ELF-1 (cell line): ENCODE measurements around the gene TBX5.

Experiments used
- DNase-seq: peaks from one replicate; pipeline ENCODE4 v3.0.0-alpha.2; 2016; ENCODE audit warnings: low read depth, low spot score

The TBX5 gene

DNA sequence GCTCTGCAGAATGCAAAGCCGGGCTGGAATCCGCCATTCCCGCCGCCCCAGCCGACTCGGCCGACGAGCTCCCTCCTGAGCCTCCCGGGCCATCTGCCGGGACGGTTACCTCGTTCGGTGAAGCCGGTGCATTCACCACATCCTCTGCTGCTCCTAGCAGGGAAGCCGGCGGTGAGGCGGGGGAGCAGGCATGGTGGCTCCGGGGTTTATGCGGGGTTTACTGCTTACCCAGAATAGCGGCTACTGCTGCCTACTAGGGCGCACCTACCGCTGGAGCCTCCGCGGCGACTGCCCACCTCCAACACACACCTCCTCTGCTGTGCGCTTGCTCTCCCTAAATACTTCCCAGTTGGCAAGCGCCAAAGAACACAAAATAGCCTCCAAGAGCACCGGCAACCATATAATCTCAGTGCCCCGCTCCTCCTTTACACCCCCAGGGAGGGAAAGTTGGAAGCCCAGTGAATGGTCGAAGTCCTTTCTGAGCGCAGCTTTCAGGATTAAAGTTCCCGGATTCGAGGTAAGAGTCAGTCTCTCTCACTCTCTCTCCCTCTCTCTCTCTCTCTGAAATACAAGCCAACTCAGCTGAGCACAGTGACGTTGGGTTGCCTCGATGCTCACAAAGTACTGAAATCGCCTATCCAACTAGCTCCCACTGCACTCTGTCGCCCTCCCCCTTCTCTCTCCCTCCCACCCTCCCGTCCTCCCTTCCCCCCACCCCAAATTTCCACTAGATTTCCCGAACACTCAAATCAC lies at the start of gene TBX5:
TSS of gene TBX5 (minus strand) at position 626 of the 753 bp plus-strand sequence. CDS start 2,246 bp downstream, outside the sequence.
- DNase-seq: peak; percentile 62

DNA sequence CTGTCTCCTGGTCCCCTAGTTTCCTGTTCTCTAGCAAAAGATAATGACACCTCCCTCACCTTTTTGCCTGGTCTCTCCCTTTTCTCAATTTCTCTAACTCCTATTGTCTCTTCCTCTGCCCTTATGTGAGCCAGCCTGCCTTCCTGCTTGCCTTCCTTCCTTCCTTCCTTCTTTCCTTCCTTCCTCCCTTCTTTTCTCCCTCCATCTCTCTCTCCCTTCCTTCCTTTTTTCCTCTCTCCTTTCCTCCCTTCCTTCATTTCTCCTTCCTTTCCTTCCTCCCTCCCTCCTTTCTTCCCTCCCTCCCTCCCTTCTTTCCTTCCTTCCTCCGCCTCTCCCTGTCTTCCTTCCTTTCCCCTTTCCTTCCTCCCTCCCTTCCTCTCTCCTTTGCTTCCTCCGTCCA lies 45.7 kb upstream of the TBX5 start:
- no peak for DNase-seq

DNA sequence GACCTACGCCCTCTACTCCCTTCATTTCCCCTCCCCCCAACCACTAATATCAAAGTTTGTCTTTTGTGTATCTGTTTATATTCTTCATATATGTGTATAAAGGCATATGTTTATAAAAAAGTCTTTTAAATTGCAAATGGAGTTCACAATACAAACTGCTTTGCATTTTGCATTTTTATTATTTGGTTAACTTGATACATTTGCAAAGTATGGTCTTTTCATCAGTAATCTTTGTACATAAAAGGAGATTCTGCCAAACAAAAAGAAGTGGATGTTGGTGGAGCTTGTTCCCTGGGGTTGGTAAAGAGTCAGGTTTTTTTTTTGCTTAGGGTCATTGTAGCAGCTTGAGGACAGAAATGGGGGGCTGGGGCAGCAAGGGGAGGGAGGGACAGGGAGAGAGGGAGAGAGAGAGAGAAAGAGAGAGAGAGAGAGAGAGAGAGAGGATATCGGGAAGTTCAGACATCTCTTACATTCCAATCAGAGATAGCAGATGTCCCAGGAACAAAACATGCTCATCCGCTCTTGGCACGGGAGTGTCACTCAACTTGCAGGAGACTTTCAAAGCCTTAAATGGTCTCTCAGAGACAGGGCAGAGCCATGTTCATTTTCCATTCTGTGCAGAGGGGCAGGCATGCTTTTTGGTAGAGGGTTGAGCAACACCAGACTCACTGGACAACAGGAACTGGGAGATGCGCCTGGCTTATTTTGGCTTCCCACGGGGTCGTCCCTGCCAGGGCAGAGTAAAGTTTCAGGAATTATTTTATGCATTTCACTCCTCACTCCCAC lies 44.8 kb upstream of the TBX5 start:
- peak; percentile 5 for DNase-seq

DNA sequence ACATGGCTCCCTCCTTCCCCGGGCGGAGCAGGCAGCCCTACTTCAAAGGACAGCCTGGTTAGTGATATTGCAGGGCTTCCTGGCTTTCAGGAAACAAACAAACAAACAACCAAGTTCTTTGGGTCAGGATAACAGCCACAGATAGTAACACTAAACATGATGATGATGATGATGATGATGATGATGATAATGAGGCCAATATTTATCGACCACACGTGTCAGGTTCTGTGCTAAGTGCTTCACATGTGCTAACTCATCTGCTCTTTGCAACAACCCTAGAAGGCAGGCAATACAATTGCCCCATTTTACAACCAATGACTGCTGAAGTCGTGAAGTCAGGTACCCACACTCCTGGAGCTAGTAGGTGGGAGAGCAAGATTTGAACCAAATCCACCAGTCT lies 44.1 kb upstream of the TBX5 start:
- DNase-seq: peak; percentile 5

DNA sequence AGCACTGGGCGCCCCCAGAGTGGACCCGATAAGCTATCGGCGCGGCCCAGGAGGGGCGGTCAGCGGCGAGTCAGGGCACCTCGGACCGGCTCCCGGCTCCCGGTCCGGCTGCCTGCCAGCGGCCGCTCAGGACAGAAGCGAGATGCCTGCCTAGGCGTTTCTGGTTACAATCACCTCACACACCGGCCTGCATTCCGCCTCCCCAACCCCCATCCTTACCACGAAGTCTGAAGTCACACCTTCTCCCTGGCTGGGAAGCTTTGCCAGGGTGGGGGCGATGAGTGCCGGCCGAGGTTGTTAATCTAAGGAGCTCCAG lies 42.6 kb upstream of the TBX5 start:
- peak; percentile 49 for DNase-seq

DNA sequence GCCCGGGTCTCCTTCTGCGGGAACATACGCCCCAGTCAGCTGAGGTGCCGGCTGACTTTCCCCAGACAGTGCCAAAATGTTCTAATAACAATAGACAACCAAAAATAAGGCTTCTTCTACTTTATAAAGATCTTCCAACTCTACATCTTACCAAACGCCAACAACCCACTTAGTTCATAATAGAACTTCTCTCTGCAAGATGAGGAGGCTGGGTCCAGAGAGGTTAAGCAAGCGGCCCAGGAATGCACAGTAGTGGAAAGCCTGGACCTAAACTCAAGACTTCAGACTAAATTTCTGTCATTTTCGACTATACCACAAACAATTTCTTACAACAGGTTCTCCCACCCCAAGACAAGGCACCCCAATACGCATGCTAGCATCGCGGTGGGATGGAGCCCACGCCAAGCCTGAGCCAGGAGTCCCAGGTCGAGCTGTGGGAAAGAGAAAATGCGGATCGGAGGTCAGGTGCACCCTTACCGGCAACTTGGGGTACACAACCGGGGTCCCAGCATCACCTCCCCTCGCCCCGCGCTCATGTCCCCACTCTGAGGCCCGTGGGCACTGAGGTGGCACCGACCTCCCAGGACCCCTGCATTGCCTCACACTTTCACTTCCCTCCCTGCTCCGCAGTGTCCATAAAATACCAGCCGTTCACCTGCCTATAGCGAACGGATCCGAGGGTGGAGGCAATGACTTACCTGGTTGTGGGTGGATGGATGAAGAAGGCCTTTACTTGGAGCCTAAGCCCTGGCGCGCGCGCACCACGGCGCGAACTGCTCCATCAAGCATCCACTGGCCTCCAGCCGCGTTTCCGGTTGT lies 42.1 kb upstream of the TBX5 start:
- no peak for DNase-seq

DNA sequence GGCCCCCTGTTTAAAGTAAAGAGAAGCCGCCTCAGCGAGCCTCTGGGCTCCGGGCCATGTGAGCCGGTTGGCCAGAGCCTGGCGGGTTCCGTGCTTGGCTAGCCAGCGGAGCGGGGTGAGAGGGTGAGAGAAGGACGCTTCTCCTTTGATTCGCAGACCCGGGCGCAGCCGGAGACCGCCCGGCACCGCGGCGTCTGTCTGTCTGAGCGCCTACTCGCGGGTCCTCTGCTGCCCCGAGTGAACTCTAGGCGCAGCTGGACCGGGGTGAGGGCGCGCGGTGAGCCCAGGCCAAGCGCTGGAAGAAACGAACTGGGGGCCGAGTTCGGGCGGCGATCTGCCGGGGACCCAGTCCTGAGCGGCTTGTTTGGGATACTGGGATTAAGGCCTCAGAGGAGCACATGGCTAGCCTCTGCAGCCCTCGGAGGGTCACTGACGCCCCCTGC lies 41.4 kb upstream of the TBX5 start:
- DNase-seq: peak; percentile 59

DNA sequence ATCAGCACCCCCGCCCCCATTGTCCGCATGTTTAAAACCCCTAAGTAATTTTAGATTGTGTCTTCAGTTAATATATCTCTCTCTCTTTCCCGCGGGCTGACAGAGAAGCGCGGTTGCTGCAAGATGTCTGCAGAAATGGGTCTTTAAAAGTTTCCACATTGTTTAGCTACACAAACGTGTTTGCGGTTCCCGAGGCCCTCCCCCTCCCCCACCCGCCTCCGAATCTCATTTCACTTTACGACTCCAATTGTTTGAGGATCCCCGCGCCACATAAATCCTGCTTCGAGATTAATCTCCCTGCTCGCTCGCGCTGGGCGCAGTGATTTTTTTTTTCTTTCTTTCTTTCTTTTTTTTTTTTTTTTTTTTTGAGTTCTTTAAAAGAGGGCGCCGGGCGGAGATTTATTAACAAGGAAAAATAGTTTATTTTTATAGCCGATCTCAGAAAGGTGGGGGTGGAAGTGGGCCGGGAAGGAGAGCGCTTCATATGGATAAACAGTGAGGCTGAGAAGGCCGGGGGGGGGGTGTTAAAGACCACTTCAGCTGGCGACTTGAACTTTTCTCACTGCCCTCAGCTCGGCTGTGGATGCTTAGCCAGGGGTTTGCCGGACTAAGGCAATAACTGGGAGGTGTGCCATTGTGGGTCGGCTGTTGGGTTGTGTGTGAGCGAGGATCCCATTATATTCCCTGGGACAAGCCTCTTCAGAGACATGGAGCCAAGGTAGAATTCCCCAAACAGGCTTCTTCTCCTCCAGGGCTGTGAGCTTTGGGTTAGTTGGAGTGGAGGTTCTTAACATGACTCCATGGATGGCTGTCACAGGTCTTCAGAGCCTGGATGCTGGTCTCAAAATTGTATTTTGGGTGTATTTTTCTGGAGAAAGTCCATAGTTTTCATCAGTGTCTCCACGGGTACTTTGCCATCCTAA lies 39.7 kb upstream of the TBX5 start:
- peak; percentile 4 for DNase-seq

DNA sequence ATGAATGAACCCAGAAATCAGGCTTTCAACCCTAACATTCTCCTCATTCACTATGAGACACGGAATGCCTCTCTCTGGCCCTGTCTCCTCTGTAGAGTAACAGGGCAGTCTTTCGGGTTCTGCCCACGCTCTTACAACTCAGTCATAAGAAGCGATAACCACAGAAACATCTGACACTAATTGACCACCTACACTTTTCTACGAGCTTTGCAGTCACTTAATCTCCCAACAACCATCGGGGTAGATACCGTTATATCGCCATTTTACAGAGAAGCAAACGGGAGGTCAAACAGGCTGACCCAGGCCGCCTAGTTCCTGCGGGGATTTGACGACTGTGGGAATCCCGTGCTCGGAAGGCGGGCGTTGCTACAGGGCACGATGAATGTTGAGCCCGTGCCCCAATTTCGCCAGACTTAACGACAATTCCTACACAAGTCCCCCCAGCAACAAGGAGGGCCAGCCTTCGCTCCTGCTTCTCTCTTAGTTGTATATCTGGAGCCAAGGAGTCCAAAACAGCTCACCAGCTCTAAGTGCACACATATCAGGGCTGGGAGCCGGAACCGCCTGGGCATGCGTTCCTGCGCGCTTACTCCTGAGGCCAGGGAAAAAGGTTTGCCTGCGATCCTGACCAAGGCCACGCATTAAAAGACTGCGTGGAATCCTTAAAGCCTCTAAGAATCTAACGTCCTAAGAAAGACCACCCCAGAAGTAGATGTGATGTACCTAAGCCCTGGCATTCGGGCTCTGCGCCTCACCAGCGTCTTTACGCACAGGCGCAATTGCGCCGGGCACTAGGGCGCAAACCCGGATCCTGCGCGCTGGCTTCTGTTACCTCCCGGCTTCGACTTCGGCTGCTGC lies 38.7 kb upstream of the TBX5 start:
- DNase-seq: peak; percentile 40

DNA sequence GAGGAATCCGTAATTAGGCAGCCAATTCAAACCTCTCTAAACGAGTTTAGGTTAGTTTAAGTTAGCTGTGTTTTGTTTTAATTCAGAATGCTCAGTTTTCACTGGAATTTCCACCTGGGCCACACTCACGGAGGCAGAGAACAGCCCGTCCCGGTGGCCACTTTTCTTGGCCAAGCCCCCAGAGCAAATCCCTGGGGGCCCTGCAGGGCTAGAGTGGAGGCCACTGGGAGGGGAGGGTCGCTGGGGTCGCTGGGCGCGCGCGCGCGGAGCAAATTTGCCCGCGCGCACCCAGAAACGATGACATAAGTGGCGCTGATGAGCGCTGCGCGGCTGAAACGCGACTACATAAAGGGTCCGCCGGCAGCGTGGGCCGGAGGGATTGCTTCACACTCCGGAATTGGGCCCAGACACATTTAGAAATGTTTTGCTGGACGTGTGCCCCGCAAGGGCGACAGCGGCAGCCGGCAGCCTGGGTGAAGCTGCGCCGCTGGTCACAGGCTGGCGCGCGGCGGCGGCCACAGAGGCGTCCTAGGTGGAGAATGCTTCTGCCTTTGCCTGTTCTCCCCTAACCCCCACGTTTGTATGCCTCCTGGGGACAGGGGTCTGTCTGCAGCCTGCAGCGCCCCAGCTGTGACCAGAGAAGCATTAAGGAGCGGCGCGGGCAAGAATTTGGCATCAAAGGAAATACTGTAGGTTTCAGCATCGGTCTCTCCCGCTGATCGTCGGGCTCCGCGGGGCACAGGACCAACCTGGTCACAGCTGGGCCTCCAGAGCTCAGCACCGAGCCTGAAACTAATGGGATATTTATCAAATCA lies 37.9 kb upstream of the TBX5 start:
- DNase-seq: peak; percentile 34

DNA sequence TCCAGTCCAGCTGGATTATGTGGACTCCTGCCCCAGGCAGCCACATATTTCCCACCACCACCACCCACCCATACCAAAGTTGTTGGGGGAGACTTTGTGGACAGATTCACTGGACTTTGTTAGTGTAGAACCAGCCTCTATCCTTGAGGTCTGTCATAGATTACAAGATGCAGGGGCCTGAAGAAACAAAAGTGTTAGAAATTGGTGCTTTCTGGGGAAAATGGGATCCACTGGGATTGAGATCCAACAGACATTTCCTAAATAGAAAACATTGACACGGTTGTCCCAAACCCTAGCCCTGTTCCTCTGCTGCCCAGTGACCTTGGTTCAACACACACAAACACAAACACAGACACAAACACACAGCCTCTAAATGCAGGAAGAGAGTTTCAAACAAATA lies 36.6 kb upstream of the TBX5 start:
- DNase-seq: no peak

DNA sequence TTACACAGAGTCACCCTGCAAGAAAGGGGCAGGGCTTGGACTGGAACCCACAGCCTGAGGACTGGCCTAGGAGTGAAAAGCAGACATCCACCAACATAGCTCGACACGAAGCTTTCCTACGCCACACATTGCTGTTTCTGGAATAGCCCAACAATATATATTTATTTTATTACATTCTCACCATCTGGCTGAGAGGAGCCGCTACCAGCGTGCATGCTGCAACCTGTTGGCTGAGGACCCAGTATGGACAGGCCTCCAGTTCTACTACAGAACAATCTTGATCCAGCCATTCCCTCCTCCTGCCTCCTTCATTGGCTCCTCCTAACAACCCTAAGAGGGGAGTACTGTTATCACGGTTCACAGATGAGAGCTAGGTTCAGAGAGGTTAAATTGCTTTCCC lies 35.6 kb upstream of the TBX5 start:
- DNase-seq: peak; percentile 3

DNA sequence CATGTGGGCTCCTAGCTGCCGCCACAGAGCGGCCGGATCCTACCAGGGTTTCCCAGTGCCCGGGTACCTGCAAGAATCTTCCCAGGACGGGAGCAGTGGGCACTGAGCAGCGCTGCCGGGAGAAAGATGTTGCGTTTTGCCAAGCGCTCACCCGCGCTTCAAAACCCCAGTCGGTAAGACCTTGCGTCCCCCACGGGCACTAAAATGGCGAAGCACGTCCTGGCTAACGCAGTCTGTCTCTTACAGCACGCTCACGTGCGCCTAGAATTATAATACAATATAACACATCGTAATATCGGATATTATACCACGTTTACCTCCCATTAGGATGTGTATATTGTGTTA lies 35.1 kb upstream of the TBX5 start:
- no peak for DNase-seq

DNA sequence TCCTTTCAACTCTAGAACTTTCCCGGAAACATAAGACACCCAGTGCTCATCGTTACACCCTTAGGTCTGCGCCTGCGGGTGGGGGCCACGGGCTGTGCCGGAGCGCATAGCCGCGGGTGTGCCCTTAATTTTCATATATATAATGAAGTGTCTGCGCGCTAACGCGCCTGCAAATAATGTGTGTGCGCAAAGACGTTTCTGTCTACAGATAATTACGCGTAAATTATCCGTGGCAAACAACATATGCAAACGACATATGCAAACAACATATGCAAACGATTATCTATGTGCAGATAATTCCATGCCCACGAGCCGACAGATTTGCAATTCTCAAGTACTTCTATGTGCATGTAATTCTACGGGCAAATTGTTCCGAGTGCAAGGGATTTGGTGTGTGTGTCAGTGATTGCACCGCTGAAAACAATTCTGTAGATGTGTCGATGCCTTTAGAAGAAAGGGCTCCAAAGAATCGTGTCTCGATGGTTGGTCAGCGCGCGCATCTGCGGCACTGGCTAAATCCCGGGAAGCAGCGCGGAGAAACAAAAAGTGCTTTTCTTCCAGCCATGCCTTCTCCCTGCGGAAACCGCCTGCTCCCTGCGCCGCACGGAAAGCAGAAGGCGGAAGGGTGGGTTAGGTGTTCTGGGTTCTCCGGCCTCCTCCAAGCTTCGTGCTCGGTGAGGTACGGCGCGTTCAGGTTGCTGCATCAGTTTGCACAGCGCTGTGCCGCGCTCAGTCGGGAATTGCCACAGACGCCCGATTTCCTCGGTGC lies 34.5 kb upstream of the TBX5 start:
- peak; percentile 58 for DNase-seq

DNA sequence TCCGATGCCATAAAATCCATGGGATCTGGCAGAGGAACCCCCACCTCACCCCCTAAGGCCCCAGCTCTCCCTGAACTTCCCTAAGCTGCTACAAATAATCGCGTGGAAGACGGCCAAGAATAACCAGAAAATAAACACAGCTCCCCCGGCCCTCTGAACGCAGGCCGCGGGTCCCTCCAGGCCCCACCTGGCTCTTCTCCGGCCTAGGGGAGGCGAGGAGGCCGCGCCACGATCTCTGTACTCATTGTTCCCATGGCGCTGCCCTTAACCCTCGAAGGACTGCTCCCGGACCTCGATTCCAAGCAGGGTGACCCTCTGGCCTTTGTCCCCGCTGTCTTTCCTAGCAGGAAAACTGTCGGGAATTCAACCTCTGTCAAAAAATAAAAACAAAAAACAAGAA lies 33.9 kb upstream of the TBX5 start:
- peak; percentile 31 for DNase-seq

DNA sequence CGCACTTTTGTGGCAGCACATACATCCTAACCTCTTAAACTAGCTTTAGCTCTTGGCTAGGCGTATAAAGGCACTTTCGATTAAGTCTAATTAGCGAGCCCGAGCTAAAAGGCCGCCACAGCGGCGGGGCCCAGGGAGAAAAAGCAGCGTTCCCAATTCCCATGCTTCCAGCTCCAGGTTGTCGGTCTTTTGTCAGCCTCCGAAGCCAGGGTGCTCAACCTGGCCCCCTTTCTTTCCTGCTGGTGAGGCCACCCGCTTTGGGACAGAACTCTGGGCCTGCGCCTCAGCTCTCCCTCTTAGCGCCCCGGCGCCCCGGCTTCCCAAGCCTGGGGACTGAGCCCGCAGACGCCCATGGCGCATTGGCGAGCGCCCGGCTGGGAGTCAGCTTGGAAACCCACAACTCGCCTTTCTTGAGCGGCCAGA lies 33.3 kb upstream of the TBX5 start:
- DNase-seq: peak; percentile 39

DNA sequence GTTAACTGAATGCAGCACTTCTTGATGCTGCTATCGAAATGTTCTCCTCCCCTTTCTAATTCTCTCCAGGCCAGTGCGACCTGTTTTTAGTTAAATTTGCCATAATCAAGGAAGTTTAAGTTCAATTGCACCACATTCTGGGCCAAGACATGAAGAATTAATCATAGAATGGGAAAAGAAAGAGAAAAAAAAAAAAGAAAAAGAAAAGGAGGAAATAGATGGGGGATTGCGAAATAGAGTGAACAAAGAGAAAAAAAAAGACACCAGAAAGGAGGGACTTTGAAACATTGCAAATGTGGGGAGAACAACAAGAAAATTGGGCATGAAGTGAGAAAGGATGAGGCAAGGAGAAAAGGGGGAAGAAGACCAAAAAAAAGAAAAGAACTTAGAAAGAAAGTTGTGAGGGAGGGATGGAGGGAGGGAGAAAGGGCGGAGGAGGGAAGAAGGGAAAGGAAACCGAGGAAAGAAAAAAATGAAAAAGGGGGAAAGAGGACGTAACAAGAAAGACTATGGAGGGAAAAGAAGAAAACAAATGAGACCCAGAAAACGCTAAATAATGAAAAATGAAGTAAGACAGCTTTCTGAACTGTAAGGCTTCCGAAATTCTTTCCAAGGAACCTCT lies 32.8 kb upstream of the TBX5 start:
- no peak for DNase-seq

DNA sequence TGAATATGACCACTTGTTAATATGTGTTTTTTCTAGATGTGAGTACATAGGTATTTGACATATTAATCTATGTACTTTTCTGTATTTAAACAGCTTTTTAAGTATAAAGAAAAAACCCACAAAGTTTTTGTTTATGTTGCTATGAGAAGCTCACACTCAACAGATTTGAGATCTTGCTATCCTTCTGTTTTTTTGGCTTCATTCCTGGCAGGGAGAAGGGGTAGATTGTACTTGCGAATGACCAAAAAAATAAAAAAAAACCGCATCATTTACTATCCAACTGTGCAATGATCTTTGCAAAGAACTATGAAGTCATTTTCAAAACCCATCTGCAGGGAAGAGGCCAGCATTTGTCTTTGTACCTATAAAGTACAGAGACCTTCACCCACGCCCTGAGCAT lies 28.4 kb upstream of the TBX5 start:
- no peak for DNase-seq
